Mesenchymal stem cell (in vitro differentiated cells and primary cell): ENCODE measurements around the gene NHEJ1.

ENCODE experiments used
- DNase-seq: peaks from one replicate; pipeline ENCODE4 v3.0.0-alpha.2; 2013
- H2AFZ ChIP-seq: one replicate; pipeline ENCODE4 v1.6.1; 2013; ENCODE audit warnings: low read depth, mild to moderate bottlenecking, control low read depth, inconsistent platforms, low read length, moderate library complexity
- H2AK5ac ChIP-seq: 2 replicates; pipeline ENCODE4 v1.6.1; 2013; ENCODE audit warnings: low read length, moderate library complexity, mild to moderate bottlenecking, inconsistent platforms; ENCODE audit not compliant: severe bottlenecking
- H2BK120ac ChIP-seq: one replicate; pipeline ENCODE4 v1.6.1; 2013; ENCODE audit warnings: low read depth, mild to moderate bottlenecking, inconsistent platforms, low read length, moderate library complexity
- H2BK12ac ChIP-seq, 2 experiments: one replicate each; pipeline ENCODE4 v1.6.1; 2013; ENCODE audit warnings: inconsistent platforms in 2 of 2, low read length in 2 of 2, mild to moderate bottlenecking in 2 of 2, moderate library complexity in 2 of 2, control low read depth in 1 of 2
- H2BK15ac ChIP-seq: one replicate; pipeline ENCODE4 v1.6.1; 2013; ENCODE audit warnings: mild to moderate bottlenecking, low read depth, inconsistent platforms; ENCODE audit not compliant: poor library complexity, severe bottlenecking
- H2BK5ac ChIP-seq: 2 replicates; pipeline ENCODE4 v1.6.1; 2013; ENCODE audit warnings: low read depth, mild to moderate bottlenecking, low read length, control low read depth, inconsistent platforms; ENCODE audit not compliant: poor library complexity, severe bottlenecking
- H3K14ac ChIP-seq, 2 experiments: one replicate each; pipeline ENCODE4 v1.6.1; 2013; ENCODE audit warnings: inconsistent platforms in 2 of 2, low read length in 2 of 2, control low read depth in 1 of 2, mild to moderate bottlenecking in 1 of 2, moderate library complexity in 1 of 2
- H3K18ac ChIP-seq, 2 experiments: one replicate each; pipeline ENCODE4 v1.6.1; 2013; ENCODE audit warnings: inconsistent platforms in 2 of 2, low read length in 2 of 2, control low read depth in 1 of 2, low read depth in 1 of 2, mild to moderate bottlenecking in 1 of 2
- H3K23ac ChIP-seq, 2 experiments: one replicate each; pipeline ENCODE4 v1.6.1; 2013; ENCODE audit warnings: inconsistent platforms in 2 of 2, low read length in 2 of 2, mild to moderate bottlenecking in 2 of 2, moderate library complexity in 2 of 2, control low read depth in 1 of 2
- H3K27ac ChIP-seq: 2 replicates; pipeline ENCODE4 v1.5.1; 2013; ENCODE audit warnings: mild to moderate bottlenecking, moderate library complexity, low read length, control low read depth, inconsistent platforms; ENCODE audit not compliant: poor library complexity, severe bottlenecking
- H3K27me3 ChIP-seq, 2 experiments: 2 replicates each; pipeline versions ENCODE4 v1.6.1 to v1.7.0; 2013; ENCODE audit warnings: low read length in 2 of 2, mild to moderate bottlenecking in 2 of 2, moderate library complexity in 2 of 2, control low read depth in 1 of 2, inconsistent platforms in 1 of 2; ENCODE audit not compliant: control insufficient read depth in 1 of 2, insufficient read depth in 1 of 2
- H3K36me3 ChIP-seq, 2 experiments: 2 replicates each; pipeline versions ENCODE4 v1.6.1 to v1.7.0; 2013; ENCODE audit warnings: low read length in 2 of 2, control low read depth in 1 of 2, inconsistent platforms in 1 of 2, low read depth in 1 of 2, mild to moderate bottlenecking in 1 of 2; ENCODE audit not compliant: insufficient read depth in 2 of 2, control insufficient read depth in 1 of 2
- H3K4ac ChIP-seq, 2 experiments: one replicate each; pipeline ENCODE4 v1.6.1; 2013; ENCODE audit warnings: inconsistent platforms in 2 of 2, low read length in 2 of 2, mild to moderate bottlenecking in 2 of 2, moderate library complexity in 2 of 2, control low read depth in 1 of 2, low read depth in 1 of 2
- H3K4me1 ChIP-seq: 2 replicates; pipeline ENCODE4 v1.6.1; 2013; ENCODE audit warnings: low read depth, low read length, control low read depth; ENCODE audit not compliant: control insufficient read depth, insufficient read depth
- H3K4me2 ChIP-seq: 2 replicates; pipeline ENCODE4 v1.6.1; 2013; ENCODE audit warnings: low read length, mild to moderate bottlenecking, inconsistent platforms; ENCODE audit not compliant: poor library complexity, severe bottlenecking
- H3K4me3 ChIP-seq, 2 experiments: 2 replicates each; pipeline versions ENCODE4 v1.5.1 to v1.7.0; 2013; ENCODE audit warnings: low read length in 2 of 2, mild to moderate bottlenecking in 2 of 2, control low read depth in 1 of 2, low read depth in 1 of 2; ENCODE audit not compliant: insufficient read depth in 1 of 2
- H3K79me1 ChIP-seq: replicated peaks from 2 replicates; pipeline ENCODE4 v1.6.1; 2013; ENCODE audit warnings: mild to moderate bottlenecking, control low read depth, low read length, inconsistent platforms; ENCODE audit not compliant: poor library complexity, severe bottlenecking
- H3K9ac ChIP-seq: 2 replicates; pipeline ENCODE4 v1.7.0; 2013; ENCODE audit warnings: mild to moderate bottlenecking, low read length, moderate library complexity
- H3K9me3 ChIP-seq: 2 replicates; pipeline ENCODE4 v1.7.0; 2013; ENCODE audit warnings: mild to moderate bottlenecking, low read length; ENCODE audit not compliant: control insufficient read depth
- H4K8ac ChIP-seq: one replicate; pipeline ENCODE4 v1.6.1; 2013; ENCODE audit warnings: inconsistent platforms, mild to moderate bottlenecking, low read length, moderate library complexity
- H4K91ac ChIP-seq: one replicate; pipeline ENCODE4 v1.6.1; 2013; ENCODE audit warnings: mild to moderate bottlenecking, low read length, inconsistent platforms
- WGBS: methylation state at CpG from one replicate; pipeline ENCODE4 v1.1.7; 2013; ENCODE audit warnings: mixed read lengths; 5-methylcytosine and 5-hydroxymethylcytosine counted together

The NHEJ1 gene

GRCh38 chr2:219079417-219079816 is 81.2 kb downstream of the NHEJ1 start:
- Histone ChIP-seq H2AK5ac (no peak overlapping the region), H3K27me3 (peaks cover 0 to 6% of the 10 kb centered on the region in 2 experiments), H3K9ac (no peak overlapping the region), H3K79me1 (no peaks in the 10 kb centered on the region), H3K27ac (no peak overlapping the region), H2BK5ac (no peak overlapping the region), H3K36me3 (peaks cover 10 to 32% of the 10 kb centered on the region in 2 experiments), H2BK12ac (no peak overlapping the region), H3K14ac (no peak overlapping the region), H3K4me3 (no peak overlapping the region), H4K91ac (no peak overlapping the region), H3K4me2 (no peak overlapping the region), H3K18ac (no peak overlapping the region), H2AFZ (no peak overlapping the region), H3K9me3 (no peaks in the 10 kb centered on the region), H3K4me1 (no peaks in the 10 kb centered on the region), H2BK15ac (no peak overlapping the region), H3K4ac (no peak overlapping the region), H4K8ac (no peak overlapping the region), H3K23ac (no peak overlapping the region), H2BK120ac (no peak overlapping the region)
- no peak for DNase-seq
- 96% methylated on average over 2 of the region's 2 CpGs for WGBS

- H3K36me3 ChIP-seq = peaks cover 10 to 36% of the 10 kb centered on the region in 2 experiments
- H2BK120ac ChIP-seq = no peak overlapping the region
- no peak overlapping the region for H2BK15ac ChIP-seq
- H3K4me3 ChIP-seq = no peak overlapping the region
- no peak overlapping the region for H3K27ac ChIP-seq
- no peak overlapping the region for H3K4ac ChIP-seq
- H2AK5ac ChIP-seq = no peak overlapping the region
- H3K4me2 ChIP-seq = no peak overlapping the region
- H4K8ac ChIP-seq = no peak overlapping the region
- no peak overlapping the region for H3K14ac ChIP-seq
- H4K91ac ChIP-seq = no peak overlapping the region
- no peak overlapping the region for H2BK12ac ChIP-seq
- no peak overlapping the region for H3K23ac ChIP-seq
- H2BK5ac ChIP-seq = no peak overlapping the region
- H3K4me1 ChIP-seq = no peaks in the 10 kb centered on the region
- DNase-seq = no peak
- no peaks in the 10 kb centered on the region for H3K79me1 ChIP-seq
- H3K9me3 ChIP-seq = no peaks in the 10 kb centered on the region
- H3K27me3 ChIP-seq = peaks cover 0 to 6% of the 10 kb centered on the region in 2 experiments
- no peak overlapping the region for H3K18ac ChIP-seq
- no peak overlapping the region for H3K9ac ChIP-seq
- WGBS = 94% methylated on average over 4 of the region's 4 CpGs
- H2AFZ ChIP-seq = no peak overlapping the region
Observed at GRCh38 chr2:219078951-219079350, 81.7 kb downstream of the NHEJ1 start.

GRCh38 chr2:219078126-219078525 is 82.5 kb downstream of the NHEJ1 start:
- H2BK120ac ChIP-seq = no peak overlapping the region
- peaks cover 10 to 38% of the 10 kb centered on the region in 2 experiments for H3K36me3 ChIP-seq
- no peak overlapping the region for H3K4me2 ChIP-seq
- DNase-seq = no peak
- no peak overlapping the region for H3K23ac ChIP-seq
- no peak overlapping the region for H3K27ac ChIP-seq
- no peak overlapping the region for H2BK15ac ChIP-seq
- no peaks in the 10 kb centered on the region for H3K79me1 ChIP-seq
- no peak overlapping the region for H2AK5ac ChIP-seq
- no peak overlapping the region for H2BK12ac ChIP-seq
- H3K9me3 ChIP-seq = no peaks in the 10 kb centered on the region
- no peak overlapping the region for H3K14ac ChIP-seq
- H3K4ac ChIP-seq = no peak overlapping the region
- no peaks in the 10 kb centered on the region for H3K4me1 ChIP-seq
- peaks cover 0 to 6% of the 10 kb centered on the region in 2 experiments for H3K27me3 ChIP-seq
- 86% methylated on average over 3 of the region's 3 CpGs for WGBS
- no peak overlapping the region for H2AFZ ChIP-seq
- no peak overlapping the region for H3K9ac ChIP-seq
- H3K18ac ChIP-seq = no peak overlapping the region
- H4K8ac ChIP-seq = no peak overlapping the region
- no peak overlapping the region for H4K91ac ChIP-seq
- no peak overlapping the region for H3K4me3 ChIP-seq
- H2BK5ac ChIP-seq = no peak overlapping the region

GRCh38 chr2:219076253-219076652 is 84.4 kb downstream of the NHEJ1 start:
- H3K27ac ChIP-seq = no peak overlapping the region
- no peak overlapping the region for H4K91ac ChIP-seq
- H2BK12ac ChIP-seq = no peak overlapping the region
- H3K9ac ChIP-seq = no peak overlapping the region
- no peak overlapping the region for H3K4me2 ChIP-seq
- no peak overlapping the region for H2BK5ac ChIP-seq
- no peak overlapping the region for H3K4me3 ChIP-seq
- no peak overlapping the region for H4K8ac ChIP-seq
- H3K14ac ChIP-seq = no peak overlapping the region
- DNase-seq = no peak
- no peak overlapping the region for H3K23ac ChIP-seq
- no peak overlapping the region for H2BK15ac ChIP-seq
- H3K18ac ChIP-seq = no peak overlapping the region
- WGBS = 100% methylated on average over 3 of the region's 3 CpGs
- no peaks in the 10 kb centered on the region for H3K4me1 ChIP-seq
- no peak overlapping the region for H2AFZ ChIP-seq
- no peak overlapping the region for H3K4ac ChIP-seq
- no peaks in the 10 kb centered on the region for H3K9me3 ChIP-seq
- no peak overlapping the region for H2AK5ac ChIP-seq
- H3K27me3 ChIP-seq = no peaks in the 10 kb centered on the region
- H3K79me1 ChIP-seq = no peaks in the 10 kb centered on the region
- no peak overlapping the region for H2BK120ac ChIP-seq
- peaks cover 10 to 38% of the 10 kb centered on the region in 2 experiments for H3K36me3 ChIP-seq
